Stimulated activated CD4-positive, alpha-beta T cell treated with anti-CD3 and anti-CD28 coated beads, Interleukin-4, amount 100 ng/mL, for 1 hour (primary cell): ENCODE results near the gene MMADHC.

Experiments
- DNase-seq: peaks from one replicate; pipeline ENCODE4 v3.0.0-alpha.2; 2020

Gene MMADHC

DNA sequence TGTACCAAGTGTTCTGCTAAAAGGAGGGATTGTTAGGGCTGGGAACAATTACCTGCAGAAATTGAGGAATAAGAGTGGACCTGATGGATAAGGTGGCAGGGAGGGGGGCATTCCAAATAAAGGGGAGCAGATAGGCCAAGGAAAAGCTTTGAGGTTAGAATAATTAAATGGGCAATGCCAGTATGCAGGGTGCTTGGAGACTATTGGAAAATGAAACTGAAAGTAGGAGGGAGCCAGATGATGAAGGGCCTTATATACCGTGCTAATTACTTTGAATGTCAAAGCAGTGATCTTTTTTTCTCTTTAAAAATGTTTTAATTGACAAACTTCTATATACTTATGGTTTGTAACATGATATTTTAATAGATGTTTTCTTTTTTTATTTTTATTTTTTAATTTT, 42.9 kb downstream of the MMADHC start:
- no peak for DNase-seq

DNA sequence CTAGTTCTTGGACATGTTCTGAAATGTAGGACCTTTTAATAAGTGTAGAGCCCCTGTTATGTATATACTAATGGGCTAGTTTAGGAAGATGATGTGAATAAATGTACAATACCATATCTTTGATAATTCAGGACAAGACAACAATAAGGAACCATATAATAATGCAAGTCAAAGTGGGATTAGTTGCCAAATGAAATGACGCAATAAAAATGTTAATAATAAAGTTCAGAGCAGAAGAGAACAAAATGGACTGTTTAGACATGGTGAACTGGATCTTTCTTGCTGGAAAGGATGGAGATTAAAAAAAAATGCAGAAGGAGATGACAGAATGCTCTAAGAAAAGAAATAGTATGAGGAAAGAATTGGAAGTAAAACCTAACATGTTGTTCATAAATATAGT, 43.7 kb downstream of the MMADHC start:
- no peak for DNase-seq

DNA sequence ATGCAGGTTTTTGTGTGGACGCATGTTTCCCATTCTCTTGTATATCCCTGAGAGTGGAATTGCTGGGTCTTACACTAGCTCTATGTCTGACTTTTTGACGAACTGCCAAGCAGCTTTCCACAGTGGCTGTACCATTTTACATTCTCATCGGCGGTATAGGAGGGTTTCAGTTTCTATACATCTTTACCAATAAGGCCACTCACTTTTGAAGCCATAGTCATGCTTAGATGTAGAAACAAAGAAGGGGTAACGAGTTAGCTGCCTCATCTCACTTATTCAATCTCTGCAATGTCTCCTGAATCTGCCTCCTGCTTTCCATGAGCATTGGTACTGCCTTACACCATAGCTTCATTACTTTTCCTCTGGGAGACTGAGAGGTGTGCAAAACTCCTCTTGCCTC, 47.4 kb downstream of the MMADHC start:
- DNase-seq = no peak

DNA sequence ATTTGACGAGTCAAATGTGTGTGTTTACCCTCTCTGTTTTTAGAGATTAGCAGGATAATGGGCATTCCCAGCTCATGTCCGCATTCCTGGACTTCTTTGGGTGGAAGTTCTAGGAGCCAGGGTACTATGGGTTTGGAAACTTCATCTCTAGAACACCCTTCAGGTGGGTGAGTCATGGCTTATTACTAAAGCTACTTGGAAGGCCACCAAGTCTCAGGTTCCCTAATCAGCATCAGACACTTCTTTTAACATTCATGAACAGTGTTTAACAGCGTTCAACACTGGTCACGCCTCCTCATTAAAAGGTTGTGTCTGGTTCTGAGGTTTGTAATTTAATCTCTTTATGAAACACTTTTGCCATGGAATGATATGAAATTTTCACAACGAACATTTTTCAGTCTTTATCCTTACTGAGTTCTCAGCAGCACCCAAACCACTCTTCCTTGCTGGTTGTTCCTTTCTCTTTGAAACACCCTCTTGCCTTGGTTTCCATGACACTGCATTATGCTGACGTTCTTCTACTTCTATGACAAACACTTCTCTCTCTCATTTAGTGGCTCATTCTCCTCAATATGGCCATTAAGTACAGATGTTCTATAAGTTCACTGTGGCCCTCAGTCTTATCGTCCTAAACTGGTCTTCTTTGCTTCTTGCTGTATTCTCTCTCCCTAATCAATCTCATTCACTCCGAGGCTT, 49.3 kb downstream of the MMADHC start:
- no peak for DNase-seq

DNA sequence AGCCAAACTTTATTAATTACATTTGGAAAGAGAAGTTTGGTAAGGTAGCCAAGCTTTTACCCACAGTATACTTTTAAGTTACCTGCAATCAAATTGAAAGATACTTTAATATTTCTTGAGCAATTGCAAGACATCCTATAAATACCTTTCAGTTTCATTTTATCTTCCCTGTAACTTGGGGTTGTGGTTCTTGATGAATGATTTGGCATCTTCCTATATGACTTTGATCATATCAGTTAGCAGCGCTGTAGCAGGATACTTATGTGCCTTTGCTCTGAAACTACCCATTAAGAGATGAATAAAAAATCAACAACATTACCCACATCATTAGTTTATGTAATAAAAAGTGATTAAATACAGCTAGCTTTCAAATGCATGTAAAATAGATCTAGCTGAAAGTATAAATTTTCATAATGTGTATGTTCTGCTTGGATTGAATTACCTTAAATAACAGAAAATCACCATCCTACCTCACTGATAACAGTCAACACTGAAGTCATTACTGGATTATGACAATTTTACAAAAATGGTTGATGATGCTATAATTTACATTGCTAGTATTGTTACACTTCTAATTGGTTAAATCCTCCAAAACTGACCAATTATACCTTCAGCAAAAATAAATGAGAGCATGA, 50.4 kb downstream of the MMADHC start:
- no peak for DNase-seq

DNA sequence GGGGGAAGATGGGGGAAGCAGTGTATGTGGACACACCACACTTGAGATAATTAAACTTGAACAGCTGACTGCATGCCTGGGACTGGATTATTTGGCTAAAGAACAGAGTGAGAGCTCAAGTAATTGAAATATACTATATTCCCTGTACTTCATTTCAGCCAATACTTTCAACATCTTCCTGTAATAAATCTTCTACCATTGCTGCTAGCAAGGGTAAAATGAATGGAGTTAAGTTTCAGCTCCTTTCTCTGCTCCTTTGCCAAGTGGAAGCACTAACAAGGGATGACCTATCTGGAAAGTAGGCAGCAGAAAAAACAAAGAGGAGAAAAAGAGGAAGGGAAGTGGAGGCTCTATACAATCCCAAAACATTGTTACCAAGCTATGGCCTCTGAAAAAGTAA, 50.9 kb downstream of the MMADHC start:
- DNase-seq = no peak

DNA sequence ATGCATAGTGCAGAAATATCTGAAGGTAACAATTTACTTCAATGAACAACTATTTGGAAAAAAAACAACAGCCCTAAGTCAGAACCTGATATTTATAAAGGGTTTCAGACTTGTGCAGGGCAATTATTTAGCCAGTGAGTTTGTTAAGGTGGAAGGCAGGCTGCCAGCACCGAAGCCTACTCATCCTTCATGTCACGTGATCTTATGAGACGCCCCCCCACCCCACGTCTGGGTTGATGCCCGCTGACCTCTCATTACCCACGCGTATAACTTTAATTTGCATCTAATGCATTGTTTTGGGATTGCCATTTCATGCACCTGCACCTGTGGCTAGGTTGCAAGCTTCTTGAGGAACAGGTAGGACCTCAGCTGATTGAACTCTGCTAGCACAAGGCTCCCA, 52.9 kb downstream of the MMADHC start:
- DNase-seq = no peak

DNA sequence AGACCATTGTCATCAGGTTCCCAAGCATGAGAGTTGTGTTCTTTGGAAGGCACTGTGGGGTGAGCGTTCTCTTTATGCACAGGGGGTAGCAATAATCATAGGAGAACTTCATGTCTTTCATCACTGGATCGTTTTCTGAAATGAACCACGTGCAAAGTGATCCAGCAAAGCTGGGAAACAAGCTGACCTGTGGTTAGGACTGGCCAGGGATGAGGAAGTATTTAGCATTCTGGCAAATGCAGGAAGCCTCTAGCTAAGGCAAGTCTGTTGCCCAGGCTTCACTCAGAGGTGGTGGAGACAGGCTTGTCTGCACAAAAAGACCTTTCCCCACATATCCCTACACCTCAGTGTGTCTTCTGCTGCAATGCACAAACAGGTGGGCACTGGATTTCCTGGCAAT, 58.6 kb downstream of the MMADHC start:
- DNase-seq = no peak

DNA sequence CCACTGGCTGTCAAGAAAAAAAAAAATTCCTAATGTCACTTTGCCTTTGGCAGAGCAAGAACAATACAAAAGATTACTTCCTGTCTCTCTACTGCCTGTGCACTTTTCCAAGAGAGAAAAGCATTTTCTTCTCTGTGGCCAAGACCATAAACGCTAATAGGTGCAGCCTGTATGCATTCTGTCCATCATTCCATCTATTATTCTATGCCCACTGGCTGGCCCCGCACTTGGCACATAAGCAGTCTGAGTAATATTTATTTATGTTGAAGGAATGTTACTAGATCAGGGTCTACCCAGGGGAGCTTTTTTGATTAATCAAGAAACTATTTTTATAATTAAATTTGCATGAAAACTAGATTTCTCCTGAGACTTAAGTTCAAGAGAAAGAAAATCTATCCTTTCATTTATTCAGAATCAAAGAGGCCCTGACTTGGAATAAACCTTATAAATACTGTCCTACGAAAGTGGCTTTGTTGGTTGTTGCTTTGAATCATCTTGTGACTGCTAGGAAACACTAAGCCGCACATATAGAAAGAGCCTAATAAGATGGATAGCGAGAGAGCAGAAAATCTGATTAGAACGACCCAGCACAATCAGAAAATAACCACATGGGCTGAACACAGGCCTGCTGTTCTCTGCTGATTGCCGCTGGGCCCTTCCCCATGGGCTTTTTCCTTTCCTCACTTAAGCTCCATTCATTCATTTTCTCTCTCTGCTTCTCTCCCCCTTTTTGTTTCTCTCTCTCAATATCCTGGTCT, 59.4 kb downstream of the MMADHC start:
- no peak for DNase-seq

DNA sequence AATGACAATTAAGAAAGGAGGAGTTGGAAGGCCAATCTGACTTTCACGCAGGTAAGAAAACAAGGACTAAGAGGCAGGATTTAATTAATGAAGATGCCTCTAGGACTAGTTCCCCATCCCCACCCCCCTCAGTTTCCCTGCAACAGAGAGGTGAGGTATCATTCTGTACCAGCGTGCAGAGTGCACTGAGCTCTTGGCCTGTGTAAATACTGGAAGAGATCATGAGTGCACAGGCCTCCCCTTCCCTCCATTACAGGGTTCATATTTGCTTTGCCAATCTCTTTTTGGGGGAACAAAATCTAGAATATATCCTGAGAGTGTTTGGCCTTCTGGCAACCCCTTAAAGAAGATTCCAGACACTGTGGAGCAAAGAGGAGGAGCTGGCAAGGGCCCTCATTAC, 60.9 kb downstream of the MMADHC start:
- no peak for DNase-seq

DNA sequence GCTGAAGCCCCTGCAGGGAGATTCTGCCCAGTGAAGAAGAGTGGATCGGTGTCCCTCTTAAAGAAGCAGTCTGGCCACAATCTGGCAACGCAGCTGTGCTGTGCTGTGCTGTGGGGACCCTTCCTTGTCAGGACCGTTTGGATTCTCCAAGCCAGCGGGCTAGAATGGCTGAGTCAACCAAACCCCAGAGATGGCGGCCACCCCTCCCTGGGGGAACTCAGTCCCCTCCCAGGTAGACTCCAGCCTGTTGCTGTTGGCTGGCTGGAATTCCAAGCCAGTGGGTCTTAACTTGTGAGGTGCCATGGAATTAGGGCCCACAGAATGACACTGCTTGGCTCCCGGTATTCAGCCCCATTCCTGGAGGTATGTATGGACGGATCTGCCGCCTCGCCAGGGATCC, 62.3 kb downstream of the MMADHC start:
- no peak for DNase-seq
